ENCODE measurements around the gene PAQR7.

The PAQR7 gene

GRCh38 chr1:25825605-25826004, 49.9 kb downstream of the PAQR7 start (continued):
- TF ChIP-seq, protein P1, sequence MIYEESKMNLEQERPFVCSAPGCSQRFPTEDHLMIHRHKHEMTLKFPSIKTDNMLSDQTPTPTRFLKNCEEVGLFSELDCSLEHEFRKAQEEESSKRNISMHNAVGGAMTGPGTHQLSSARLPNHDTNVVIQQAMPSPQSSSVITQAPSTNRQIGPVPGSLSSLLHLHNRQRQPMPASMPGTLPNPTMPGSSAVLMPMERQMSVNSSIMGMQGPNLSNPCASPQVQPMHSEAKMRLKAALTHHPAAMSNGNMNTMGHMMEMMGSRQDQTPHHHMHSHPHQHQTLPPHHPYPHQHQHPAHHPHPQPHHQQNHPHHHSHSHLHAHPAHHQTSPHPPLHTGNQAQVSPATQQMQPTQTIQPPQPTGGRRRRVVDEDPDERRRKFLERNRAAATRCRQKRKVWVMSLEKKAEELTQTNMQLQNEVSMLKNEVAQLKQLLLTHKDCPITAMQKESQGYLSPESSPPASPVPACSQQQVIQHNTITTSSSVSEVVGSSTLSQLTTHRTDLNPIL (CRISPR knock-in tag; IDR thresholded peaks at IDR 0.05; ENCODE audit: low read depth) = no peak

- ATAC-seq = no peak
- TF ChIP-seq ESRRG (CRISPR knock-in tag; IDR thresholded peaks at IDR 0.05) (no peak), PPARA (CRISPR knock-in tag; IDR thresholded peaks at IDR 0.05; ENCODE audit: borderline replicate concordance) (no peak), ZNF8 (CRISPR knock-in tag; IDR thresholded peaks at IDR 0.05) (no peak), RARB (CRISPR knock-in tag; IDR thresholded peaks at IDR 0.05) (no peak), TCF4 (CRISPR knock-in tag; IDR thresholded peaks at IDR 0.05; ENCODE audit: borderline replicate concordance) (no peak), ZNF565 (CRISPR knock-in tag; conservative IDR thresholded peaks at IDR 0.05; ENCODE audit: low read depth) (no peak), GLIS3 (CRISPR knock-in tag; IDR thresholded peaks at IDR 0.05) (no peak), PATZ1 (CRISPR knock-in tag; IDR thresholded peaks at IDR 0.05; ENCODE audit: borderline replicate concordance) (no peak), ISL1 (CRISPR knock-in tag; IDR thresholded peaks at IDR 0.05) (no peak), BACH2 (CRISPR knock-in tag; IDR thresholded peaks at IDR 0.05; ENCODE audit: borderline replicate concordance) (no peak), OSR1 (CRISPR knock-in tag; IDR thresholded peaks at IDR 0.05) (no peak)
- TF ChIP-seq, protein P2, sequence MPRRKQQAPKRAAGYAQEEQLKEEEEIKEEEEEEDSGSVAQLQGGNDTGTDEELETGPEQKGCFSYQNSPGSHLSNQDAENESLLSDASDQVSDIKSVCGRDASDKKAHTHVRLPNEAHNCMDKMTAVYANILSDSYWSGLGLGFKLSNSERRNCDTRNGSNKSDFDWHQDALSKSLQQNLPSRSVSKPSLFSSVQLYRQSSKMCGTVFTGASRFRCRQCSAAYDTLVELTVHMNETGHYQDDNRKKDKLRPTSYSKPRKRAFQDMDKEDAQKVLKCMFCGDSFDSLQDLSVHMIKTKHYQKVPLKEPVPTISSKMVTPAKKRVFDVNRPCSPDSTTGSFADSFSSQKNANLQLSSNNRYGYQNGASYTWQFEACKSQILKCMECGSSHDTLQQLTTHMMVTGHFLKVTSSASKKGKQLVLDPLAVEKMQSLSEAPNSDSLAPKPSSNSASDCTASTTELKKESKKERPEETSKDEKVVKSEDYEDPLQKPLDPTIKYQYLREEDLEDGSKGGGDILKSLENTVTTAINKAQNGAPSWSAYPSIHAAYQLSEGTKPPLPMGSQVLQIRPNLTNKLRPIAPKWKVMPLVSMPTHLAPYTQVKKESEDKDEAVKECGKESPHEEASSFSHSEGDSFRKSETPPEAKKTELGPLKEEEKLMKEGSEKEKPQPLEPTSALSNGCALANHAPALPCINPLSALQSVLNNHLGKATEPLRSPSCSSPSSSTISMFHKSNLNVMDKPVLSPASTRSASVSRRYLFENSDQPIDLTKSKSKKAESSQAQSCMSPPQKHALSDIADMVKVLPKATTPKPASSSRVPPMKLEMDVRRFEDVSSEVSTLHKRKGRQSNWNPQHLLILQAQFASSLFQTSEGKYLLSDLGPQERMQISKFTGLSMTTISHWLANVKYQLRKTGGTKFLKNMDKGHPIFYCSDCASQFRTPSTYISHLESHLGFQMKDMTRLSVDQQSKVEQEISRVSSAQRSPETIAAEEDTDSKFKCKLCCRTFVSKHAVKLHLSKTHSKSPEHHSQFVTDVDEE (CRISPR knock-in tag; IDR thresholded peaks at IDR 0.05) = no peak
- TF ChIP-seq, protein P1 (CRISPR knock-in tag; IDR thresholded peaks at IDR 0.05; ENCODE audit: low read depth) = no peak
Observed at GRCh38 chr1:25821630-25822091, 53.8 kb downstream of the PAQR7 start.

DNA sequence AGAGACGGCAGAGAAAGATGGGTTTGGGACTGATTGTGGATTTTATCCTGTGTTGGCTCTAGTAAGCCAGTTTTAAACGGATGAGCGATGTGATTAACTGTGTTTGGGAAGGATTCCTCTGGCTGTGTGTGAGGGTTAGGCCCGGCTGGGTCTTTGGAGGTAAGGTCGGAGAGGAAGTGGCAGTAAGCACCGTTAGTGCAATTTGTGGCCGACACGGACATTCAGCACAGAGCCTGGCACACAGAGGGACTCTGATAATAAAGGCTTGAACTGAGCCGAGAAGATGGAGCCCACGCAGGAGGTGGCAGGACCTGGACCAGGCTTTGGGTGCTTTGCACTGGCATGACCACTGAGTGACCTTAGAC, 54.4 kb downstream of the PAQR7 start:
- ATAC-seq = no peak
- TF ChIP-seq, protein P1 (CRISPR knock-in tag; IDR thresholded peaks at IDR 0.05; ENCODE audit: low read depth) = no peak
- TF ChIP-seq PATZ1 (CRISPR knock-in tag; IDR thresholded peaks at IDR 0.05; ENCODE audit: borderline replicate concordance) = no peak
- TF ChIP-seq SNAI2 (CRISPR knock-in tag; IDR thresholded peaks at IDR 0.05) = no peak
- TF ChIP-seq ZNF8 (CRISPR knock-in tag; IDR thresholded peaks at IDR 0.05) = no peak
- TF ChIP-seq, protein P2 (CRISPR knock-in tag; IDR thresholded peaks at IDR 0.05) = no peak
- no peak for TF ChIP-seq PPARA (CRISPR knock-in tag; IDR thresholded peaks at IDR 0.05; ENCODE audit: borderline replicate concordance)
- no peak for TF ChIP-seq OSR1 (CRISPR knock-in tag; IDR thresholded peaks at IDR 0.05)
- TF ChIP-seq CSDC2 (CRISPR knock-in tag; IDR thresholded peaks at IDR 0.05) = no peak
- TF ChIP-seq, protein P3, sequence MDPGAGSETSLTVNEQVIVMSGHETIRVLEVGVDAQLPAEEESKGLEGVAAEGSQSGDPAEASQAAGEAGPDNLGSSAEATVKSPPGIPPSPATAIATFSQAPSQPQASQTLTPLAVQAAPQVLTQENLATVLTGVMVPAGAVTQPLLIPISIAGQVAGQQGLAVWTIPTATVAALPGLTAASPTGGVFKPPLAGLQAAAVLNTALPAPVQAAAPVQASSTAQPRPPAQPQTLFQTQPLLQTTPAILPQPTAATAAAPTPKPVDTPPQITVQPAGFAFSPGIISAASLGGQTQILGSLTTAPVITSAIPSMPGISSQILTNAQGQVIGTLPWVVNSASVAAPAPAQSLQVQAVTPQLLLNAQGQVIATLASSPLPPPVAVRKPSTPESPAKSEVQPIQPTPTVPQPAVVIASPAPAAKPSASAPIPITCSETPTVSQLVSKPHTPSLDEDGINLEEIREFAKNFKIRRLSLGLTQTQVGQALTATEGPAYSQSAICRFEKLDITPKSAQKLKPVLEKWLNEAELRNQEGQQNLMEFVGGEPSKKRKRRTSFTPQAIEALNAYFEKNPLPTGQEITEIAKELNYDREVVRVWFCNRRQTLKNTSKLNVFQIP (CRISPR knock-in tag; IDR thresholded peaks at IDR 0.05; ENCODE audit: borderline replicate concordance, low read depth) = no peak
- TF ChIP-seq ESRRG (CRISPR knock-in tag; IDR thresholded peaks at IDR 0.05) = no peak
- TF ChIP-seq ZNF565 (CRISPR knock-in tag; conservative IDR thresholded peaks at IDR 0.05; ENCODE audit: low read depth) = no peak
- TF ChIP-seq TCF4 (CRISPR knock-in tag; IDR thresholded peaks at IDR 0.05; ENCODE audit: borderline replicate concordance) = no peak
- TF ChIP-seq, protein P4, sequence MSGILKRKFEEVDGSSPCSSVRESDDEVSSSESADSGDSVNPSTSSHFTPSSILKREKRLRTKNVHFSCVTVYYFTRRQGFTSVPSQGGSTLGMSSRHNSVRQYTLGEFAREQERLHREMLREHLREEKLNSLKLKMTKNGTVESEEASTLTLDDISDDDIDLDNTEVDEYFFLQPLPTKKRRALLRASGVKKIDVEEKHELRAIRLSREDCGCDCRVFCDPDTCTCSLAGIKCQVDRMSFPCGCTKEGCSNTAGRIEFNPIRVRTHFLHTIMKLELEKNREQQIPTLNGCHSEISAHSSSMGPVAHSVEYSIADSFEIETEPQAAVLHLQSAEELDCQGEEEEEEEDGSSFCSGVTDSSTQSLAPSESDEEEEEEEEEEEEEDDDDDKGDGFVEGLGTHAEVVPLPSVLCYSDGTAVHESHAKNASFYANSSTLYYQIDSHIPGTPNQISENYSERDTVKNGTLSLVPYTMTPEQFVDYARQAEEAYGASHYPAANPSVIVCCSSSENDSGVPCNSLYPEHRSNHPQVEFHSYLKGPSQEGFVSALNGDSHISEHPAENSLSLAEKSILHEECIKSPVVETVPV (CRISPR knock-in tag; IDR thresholded peaks at IDR 0.05) = no peak
- TF ChIP-seq ZNF70 (CRISPR knock-in tag; IDR thresholded peaks at IDR 0.05) = no peak
- TF ChIP-seq ZFP3 (CRISPR knock-in tag; IDR thresholded peaks at IDR 0.05) = no peak
- TF ChIP-seq RARB (CRISPR knock-in tag; IDR thresholded peaks at IDR 0.05) = no peak

All from SK-N-SH treated with all-trans-retinoic acid at 6 μM for 48 hours (cell line).